IgD-negative memory B cell (primary cell): ENCODE measurements around the gene INVS. TPM values are rescaled to one million over a fixed set of nuclear protein-coding genes. Genes with fewer than 3 reads are reported as not detected.
"Not testable (repeated sequence)": the region's sequence is repeated elsewhere in the genome, so short reads cannot be mapped to it uniquely, and the experiment has no call there.

Experiments used
- H3K27ac Mint-ChIP-seq, 3 donors: one replicate each; pipeline ENCODE4 v1.8.0; 2020 to 2022; ENCODE audit warnings: mild to moderate bottlenecking in 3 of 3, mixed read lengths in 3 of 3, moderate library complexity in 1 of 3
- H3K27me3 Mint-ChIP-seq: one replicate; pipeline ENCODE4 v1.8.0; 2021; ENCODE audit warnings: mixed read lengths
- H3K36me3 Mint-ChIP-seq: one replicate; pipeline ENCODE4 v1.8.0; 2020; ENCODE audit warnings: mild to moderate bottlenecking, mixed read lengths
- H3K4me1 Mint-ChIP-seq, 3 donors: one replicate each; pipeline ENCODE4 v1.8.0; 2020 to 2022; ENCODE audit warnings: mixed read lengths in 3 of 3, mild to moderate bottlenecking in 1 of 3
- H3K4me3 Mint-ChIP-seq, 4 donors: one replicate each; pipeline ENCODE4 v1.8.0; 2020 to 2022; ENCODE audit warnings: mild to moderate bottlenecking in 4 of 4, mixed read lengths in 4 of 4, moderate library complexity in 3 of 4
- H3K9me3 Mint-ChIP-seq, 3 donors: one replicate each; pipeline ENCODE4 v1.8.0; 2020 to 2021; ENCODE audit warnings: mixed read lengths in 3 of 3, mild to moderate bottlenecking in 1 of 3
- polyA plus RNA-seq: library from polyadenylated mRNA; unstranded; fragments of 300-500 nt; fragmentation: Illumina TruSeq; gene quantifications from one replicate; pipeline ENCODE4 v1.2.3, GENCODE V29; 2021

INVS gene
- polyA plus RNA-seq, 1 donor from 2014 or later = 12.7 TPM

DNA sequence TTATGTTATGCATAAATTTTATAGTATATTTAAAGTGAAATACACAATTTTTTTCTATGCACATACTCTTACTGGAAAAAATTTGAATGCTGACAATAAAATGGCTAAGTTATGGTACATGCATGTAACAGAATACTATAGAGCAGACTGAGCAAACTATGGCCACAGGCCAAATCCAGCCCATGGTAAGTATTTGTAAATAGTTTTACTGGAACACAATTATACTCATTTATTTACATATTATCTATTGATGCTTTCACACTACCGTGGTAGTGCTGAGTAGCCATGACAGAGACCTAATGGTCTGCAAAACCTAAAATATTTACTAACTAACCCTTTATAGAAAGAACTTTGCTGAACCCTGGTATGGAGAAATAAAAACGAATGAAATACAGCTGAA, 208.0 kb downstream of the INVS start:
- Mint-ChIP-seq H3K9me3 (no peaks in the 10 kb centered on the region), H3K4me1 (peaks cover 0 to 5% (median 0%) of the 10 kb centered on the region in 3 donors), H3K27ac (no peak overlapping the region), H3K4me3 (no peak overlapping the region), H3K36me3 (peaks cover 24% of the 10 kb centered on the region), H3K27me3 (no peaks in the 10 kb centered on the region)

DNA sequence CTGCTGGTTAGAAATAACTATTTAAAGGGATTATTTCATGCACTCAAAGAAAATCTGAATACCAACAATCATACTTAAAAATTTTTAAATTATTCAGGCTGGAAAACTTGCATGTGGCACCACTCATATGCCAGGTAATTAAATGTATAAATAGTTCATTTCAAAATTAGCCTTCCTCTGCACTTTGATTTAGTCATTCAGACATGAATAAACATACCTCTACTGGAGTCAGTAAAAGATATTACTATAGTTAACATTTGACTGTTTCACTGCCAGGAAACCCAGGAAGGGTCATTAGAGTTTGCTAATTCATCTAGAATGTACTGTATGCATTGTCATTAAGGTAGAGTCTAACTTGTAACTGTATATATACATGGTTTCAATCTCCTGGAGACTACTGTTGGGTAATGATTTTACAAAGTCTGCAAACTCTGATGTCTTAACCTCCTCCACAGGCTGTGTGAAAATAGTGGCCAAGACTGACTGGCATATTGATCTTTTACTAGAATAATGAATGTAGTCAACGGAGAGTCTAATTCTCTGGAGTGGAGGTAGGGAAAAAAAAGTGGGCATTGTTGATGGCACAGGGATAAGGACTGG, 210.0 kb downstream of the INVS start:
- peak overlapping the region in 1 of 3 donors; percentile 24 for H3K27ac Mint-ChIP-seq
- no peaks in the 10 kb centered on the region for H3K9me3 Mint-ChIP-seq
- H3K4me3 Mint-ChIP-seq = no peak overlapping the region

GRCh38 chr9:100309992-100310391, 210.9 kb downstream of the INVS start:
- Mint-ChIP-seq H3K36me3 (peaks cover 20% of the 10 kb centered on the region), H3K27me3 (no peaks in the 10 kb centered on the region), H3K27ac (peak overlapping the region in 1 of 3 donors; percentile 59), H3K9me3 (no peaks in the 10 kb centered on the region), H3K4me1 (peaks cover 0 to 14% (median 0%) of the 10 kb centered on the region in 3 donors), H3K4me3 (no peak overlapping the region)

More for the DNA sequence above, 210.0 kb downstream of the INVS start:
- H3K36me3 Mint-ChIP-seq = peaks cover 24% of the 10 kb centered on the region
- H3K27me3 Mint-ChIP-seq = no peaks in the 10 kb centered on the region
- peaks cover 0 to 5% (median 0%) of the 10 kb centered on the region in 3 donors for H3K4me1 Mint-ChIP-seq

DNA sequence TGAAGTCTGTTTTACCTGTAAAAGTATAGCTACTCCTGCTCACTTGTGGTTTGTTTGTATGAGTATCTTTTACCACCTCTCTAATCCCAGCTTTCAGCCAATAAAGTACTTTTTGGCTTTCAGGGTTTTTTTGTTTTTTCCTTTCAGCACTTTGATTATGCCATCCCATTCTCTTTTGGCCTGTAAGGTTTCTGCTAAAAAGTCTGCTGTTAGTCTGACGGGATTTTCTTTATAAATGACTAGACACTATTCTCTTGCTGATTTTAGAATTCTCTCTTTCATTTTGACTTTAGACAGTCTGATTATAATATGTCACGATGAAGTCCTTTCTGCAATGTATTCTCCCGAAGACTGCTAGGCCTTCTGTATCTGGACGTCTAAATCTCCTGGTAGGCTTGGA, 216.5 kb downstream of the INVS start:
- no peak overlapping the region for H3K4me3 Mint-ChIP-seq
- no peaks in the 10 kb centered on the region for H3K9me3 Mint-ChIP-seq
- no peak overlapping the region for H3K27ac Mint-ChIP-seq
- peaks cover 0 to 20% (median 0%) of the 10 kb centered on the region in 3 donors for H3K4me1 Mint-ChIP-seq
- no peaks in the 10 kb centered on the region for H3K27me3 Mint-ChIP-seq
- H3K36me3 Mint-ChIP-seq = peaks cover 6% of the 10 kb centered on the region

GRCh38 chr9:100317706-100318105, 218.7 kb downstream of the INVS start:
- no peak overlapping the region for H3K4me3 Mint-ChIP-seq
- peaks cover 2% of the 10 kb centered on the region for H3K36me3 Mint-ChIP-seq
- peaks cover 0 to 20% (median 0%) of the 10 kb centered on the region in 3 donors for H3K4me1 Mint-ChIP-seq
- H3K27me3 Mint-ChIP-seq = no peaks in the 10 kb centered on the region
- H3K27ac Mint-ChIP-seq = no peak overlapping the region
- no peaks in the 10 kb centered on the region for H3K9me3 Mint-ChIP-seq

GRCh38 chr9:100322954-100323536, 224.0 kb downstream of the INVS start:
- Mint-ChIP-seq H3K4me3 (no peak overlapping the region), H3K27ac (peak overlapping the region in 1 of 3 donors; percentile 4), H3K27me3 (no peaks in the 10 kb centered on the region), H3K4me1 (peaks cover 4 to 5% (median 4%) of the 10 kb centered on the region in 3 donors), H3K9me3 (no peaks in the 10 kb centered on the region), H3K36me3 (no peaks in the 10 kb centered on the region)

DNA sequence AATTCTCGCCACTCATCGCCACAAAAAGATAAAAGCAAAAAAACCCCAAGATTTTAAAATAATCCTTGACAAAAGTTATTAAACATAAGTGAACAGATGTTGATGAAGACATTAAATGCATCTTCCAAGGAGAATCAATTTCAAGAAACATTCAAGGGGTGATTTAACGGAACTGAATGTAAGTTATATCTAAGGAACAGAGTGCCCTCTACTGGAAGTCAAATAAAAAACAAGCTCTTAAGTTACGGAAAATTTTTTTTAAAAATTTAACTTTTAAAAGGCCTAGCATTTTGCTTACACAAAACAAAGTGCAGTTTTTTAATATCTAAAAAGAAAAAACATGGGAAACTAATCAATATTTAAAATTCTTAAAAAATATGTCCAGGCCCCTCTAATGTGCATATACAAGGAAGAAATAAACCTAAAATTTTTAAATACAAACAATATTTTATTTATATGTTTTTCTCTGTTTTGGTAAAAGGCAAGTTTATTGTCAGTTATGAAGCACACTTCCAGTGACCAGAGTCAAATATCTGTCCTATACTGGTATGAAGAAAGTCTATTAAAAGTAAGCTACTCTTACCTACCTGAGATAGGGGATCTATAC, 225.7 kb downstream of the INVS start:
- Mint-ChIP-seq H3K4me3 (no peak overlapping the region), H3K4me1 (peaks cover 4 to 6% (median 4%) of the 10 kb centered on the region in 3 donors), H3K36me3 (peaks cover 2% of the 10 kb centered on the region), H3K27me3 (no peaks in the 10 kb centered on the region), H3K27ac (no peak overlapping the region), H3K9me3 (no peaks in the 10 kb centered on the region)

- Mint-ChIP-seq H3K36me3 (peaks cover 15% of the 10 kb centered on the region), H3K4me1 (peaks cover 18 to 20% (median 19%) of the 10 kb centered on the region in 3 donors)
- not testable (repeated sequence) for H3K27me3 Mint-ChIP-seq, H3K27ac Mint-ChIP-seq, H3K9me3 Mint-ChIP-seq, H3K4me3 Mint-ChIP-seq
Observed at GRCh38 chr9:100338736-100339135, 239.7 kb downstream of the INVS start.

DNA sequence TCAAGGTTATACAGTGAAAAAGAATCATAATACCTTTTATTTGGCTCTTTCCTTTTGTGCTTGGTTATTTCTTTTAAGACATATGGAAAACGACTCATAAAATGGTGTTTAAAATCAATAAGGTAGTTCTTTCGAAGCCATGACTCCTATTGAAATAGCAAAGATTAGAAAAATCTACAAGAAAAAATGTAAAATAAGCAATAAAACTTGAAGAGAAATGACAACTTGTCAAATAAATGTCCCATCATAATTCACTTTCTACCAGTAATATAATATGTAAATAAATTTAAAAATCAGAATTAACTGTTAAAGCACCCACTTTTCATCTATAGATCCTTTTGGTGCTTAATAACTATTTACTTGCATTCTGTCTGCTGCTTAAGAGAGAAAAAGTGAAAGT, 241.2 kb downstream of the INVS start:
- peaks cover 20 to 23% (median 21%) of the 10 kb centered on the region in 3 donors for H3K4me1 Mint-ChIP-seq
- no peaks in the 10 kb centered on the region for H3K9me3 Mint-ChIP-seq
- H3K36me3 Mint-ChIP-seq = peaks cover 15% of the 10 kb centered on the region
- no peak overlapping the region for H3K27ac Mint-ChIP-seq
- H3K4me3 Mint-ChIP-seq = no peak overlapping the region
- H3K27me3 Mint-ChIP-seq = no peaks in the 10 kb centered on the region

GRCh38 chr9:100341889-100342288, 242.8 kb downstream of the INVS start:
- Mint-ChIP-seq H3K4me1 (peaks cover 20 to 27% (median 24%) of the 10 kb centered on the region in 3 donors), H3K27ac (peak overlapping the region in 1 of 3 donors; percentile 6), H3K4me3 (peak overlapping the region in 1 of 4 donors; percentile 1), H3K9me3 (no peaks in the 10 kb centered on the region), H3K36me3 (peaks cover 14% of the 10 kb centered on the region), H3K27me3 (no peaks in the 10 kb centered on the region)

GRCh38 chr9:100346836-100347235, 247.8 kb downstream of the INVS start:
- no peaks in the 10 kb centered on the region for H3K9me3 Mint-ChIP-seq
- H3K36me3 Mint-ChIP-seq = peaks cover under 1% of the 10 kb centered on the region
- H3K27ac Mint-ChIP-seq = no peak overlapping the region
- H3K4me3 Mint-ChIP-seq = no peak overlapping the region
- H3K27me3 Mint-ChIP-seq = no peaks in the 10 kb centered on the region
- peaks cover 23 to 46% (median 33%) of the 10 kb centered on the region in 3 donors for H3K4me1 Mint-ChIP-seq

DNA sequence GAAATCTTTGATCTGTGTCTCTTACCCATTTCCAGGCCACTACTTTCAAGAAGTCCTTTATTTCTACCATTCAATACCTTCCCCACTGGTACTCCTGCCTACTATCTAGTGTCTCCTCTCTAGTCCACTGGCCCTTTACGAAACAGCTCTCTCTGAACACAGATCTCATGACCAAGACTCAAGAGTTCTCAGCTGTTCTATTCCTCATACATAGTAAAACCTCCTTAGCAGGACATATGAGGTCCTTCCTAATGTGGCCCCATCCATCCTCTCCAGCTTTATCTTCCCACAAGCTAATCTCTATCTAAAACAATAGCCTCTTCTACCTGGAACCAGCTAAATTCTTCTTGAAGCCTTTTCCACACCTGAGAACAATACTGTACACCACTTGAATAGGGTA, 251.1 kb downstream of the INVS start:
- Mint-ChIP-seq H3K4me1 (peaks cover 31 to 50% (median 44%) of the 10 kb centered on the region in 3 donors), H3K4me3 (peak overlapping the region in 3 of 4 donors; percentile 1 to 52 (median 21)), H3K27ac (peak overlapping the region in 2 of 3 donors; percentile 6 to 36), H3K36me3 (peaks cover 3% of the 10 kb centered on the region), H3K9me3 (no peaks in the 10 kb centered on the region), H3K27me3 (no peaks in the 10 kb centered on the region)

Other genes with a start within 250 kb of the INVS start
- gene STX17, start 192.6 kb upstream of the INVS start, polyA plus RNA-seq = 18.1 TPM
- 45.3 TPM for gene ERP44, start 243 bp upstream of the INVS start, polyA plus RNA-seq